Peyer's patch (tissue), 4 donors: Measurements from ENCODE around the gene F13A1. TPM values are rescaled to one million over a fixed set of nuclear protein-coding genes. Genes with fewer than 3 reads are reported as not detected.
"Not testable (repeated sequence)": the region's sequence is repeated elsewhere in the genome, so short reads cannot be mapped to it uniquely, and the experiment has no call there.

Experiments used
- DNase-seq, 3 donors: peaks; one replicate each; pipeline ENCODE4 v3.0.0-alpha.2; 2017 to 2019
- H3K27ac ChIP-seq, 4 donors: fragments of 200-600 bp; sonication (generic); one replicate each; pipeline ENCODE4 v1.5.1; 2016 to 2019
- H3K27me3 ChIP-seq, 2 donors: fragments of 200-600 bp; sonication (generic); one replicate each; pipeline ENCODE4 v1.5.1; 2019
- H3K36me3 ChIP-seq, 3 donors: fragments of 200-600 bp; sonication (generic); one replicate each; pipeline ENCODE4 v1.5.1; 2016 to 2019
- H3K4me1 ChIP-seq, 4 donors: fragments of 200-600 bp; sonication (generic); one replicate each; pipeline ENCODE4 v1.5.1; 2016 to 2019
- H3K4me3 ChIP-seq, 4 donors: fragments of 200-600 bp; sonication (generic); 1 replicate in 3 of 4; 2 replicates in 1 of 4; pipeline ENCODE4 v1.5.1; 2016 to 2019; ENCODE audit warnings: mild to moderate bottlenecking in 1 of 4
- H3K9me3 ChIP-seq, 4 donors: fragments of 200-600 bp; sonication (generic); one replicate each; pipeline ENCODE4 v1.5.1; 2016 to 2019; ENCODE audit warnings: mild to moderate bottlenecking in 1 of 4
- CTCF ChIP-seq, 6 experiments: fragments of 450-650 bp in 4 of 6; fragments of 200-600 bp in 2 of 6; sonication (generic) in 1 of 6; IDR thresholded peaks; one replicate each; pipeline ENCODE4 v1.5.1; 2017 to 2019; ENCODE audit warnings: antibody characterized with exemption in 6 of 6, mild to moderate bottlenecking in 3 of 6, moderate library complexity in 1 of 6
- POLR2A ChIP-seq, 2 donors: fragments of 450-650 bp; IDR thresholded peaks; one replicate each; pipeline ENCODE4 v1.5.1; 2017; ENCODE audit warnings: antibody characterized with exemption in 2 of 2, mild to moderate bottlenecking in 2 of 2, moderate library complexity in 2 of 2
- total RNA-seq, 4 donors: library from RNA; depleted of rRNA; stranded (reverse); fragments of >200 nt; gene quantifications; one replicate each; pipeline ENCODE4 v1.1.0, GENCODE V29; 2016

Gene F13A1
- total RNA-seq, 4 donors from 2014 or later = 13.0 to 29.7 (median 25.5) TPM

GRCh38 chr6:6305575-6305974 is 14.9 kb downstream of the F13A1 start:
- Histone ChIP-seq H3K27ac (no peak overlapping the region), H3K4me1 (no peaks in the 10 kb centered on the region), H3K9me3 (no peaks in the 10 kb centered on the region), H3K36me3 (no peaks in the 10 kb centered on the region), H3K4me3 (no peak overlapping the region), H3K27me3 (no peaks in the 10 kb centered on the region)
- TF ChIP-seq POLR2A (IDR thresholded peaks at IDR 0.05) (no peak), CTCF (IDR thresholded peaks at IDR 0.05) (no peak)
- DNase-seq = no peak

- H3K27ac ChIP-seq, DNase-seq, H3K9me3 ChIP-seq, H3K27me3 ChIP-seq, H3K4me1 ChIP-seq, H3K36me3 ChIP-seq, H3K4me3 ChIP-seq: not testable (repeated sequence)
These were observed 20.1 kb downstream of the F13A1 start for GRCh38 chr6:6300383-6300782.

- TF ChIP-seq POLR2A (IDR thresholded peaks at IDR 0.05) (no peak), CTCF (IDR thresholded peaks at IDR 0.05) (no peak)
- no peaks in the 10 kb centered on the region for H3K9me3 ChIP-seq
- no peak for DNase-seq
These were observed 27.1 kb downstream of the F13A1 start for GRCh38 chr6:6293317-6293716.

GRCh38 chr6:6287415-6287814 is 33.0 kb downstream of the F13A1 start:
- no peak for DNase-seq
- H3K27me3 ChIP-seq = no peaks in the 10 kb centered on the region
- H3K27ac ChIP-seq = no peak overlapping the region
- H3K36me3 ChIP-seq = no peaks in the 10 kb centered on the region
- TF ChIP-seq CTCF (IDR thresholded peaks at IDR 0.05) (no peak), POLR2A (IDR thresholded peaks at IDR 0.05) (no peak)
- H3K4me3 ChIP-seq = no peak overlapping the region
- no peaks in the 10 kb centered on the region for H3K4me1 ChIP-seq
- no peaks in the 10 kb centered on the region for H3K9me3 ChIP-seq

More at GRCh38 chr6:6293317-6293716, 27.1 kb downstream of the F13A1 start:
- H3K4me3 ChIP-seq = no peak overlapping the region
- no peaks in the 10 kb centered on the region for H3K4me1 ChIP-seq
- H3K27me3 ChIP-seq = no peaks in the 10 kb centered on the region
- no peak overlapping the region for H3K27ac ChIP-seq
- H3K36me3 ChIP-seq = no peaks in the 10 kb centered on the region

- no peak for DNase-seq
- Histone ChIP-seq H3K4me3 (no peak overlapping the region), H3K9me3 (no peaks in the 10 kb centered on the region), H3K36me3 (no peaks in the 10 kb centered on the region), H3K27ac (no peak overlapping the region), H3K4me1 (no peaks in the 10 kb centered on the region), H3K27me3 (no peaks in the 10 kb centered on the region)
- TF ChIP-seq POLR2A (IDR thresholded peaks at IDR 0.05) (no peak), CTCF (IDR thresholded peaks at IDR 0.05) (no peak)
These were observed 34.8 kb downstream of the F13A1 start for GRCh38 chr6:6285679-6286078.

GRCh38 chr6:6284221-6284966 is 36.1 kb downstream of the F13A1 start:
- no peaks in the 10 kb centered on the region for H3K36me3 ChIP-seq
- H3K27ac ChIP-seq = no peak overlapping the region
- DNase-seq = no peak
- no peak for TF ChIP-seq POLR2A (IDR thresholded peaks at IDR 0.05)
- H3K4me1 ChIP-seq = no peaks in the 10 kb centered on the region
- no peak overlapping the region for H3K4me3 ChIP-seq
- no peaks in the 10 kb centered on the region for H3K27me3 ChIP-seq
- H3K9me3 ChIP-seq = no peaks in the 10 kb centered on the region

- DNase-seq = no peak
These were observed 36.7 kb downstream of the F13A1 start for GRCh38 chr6:6283746-6284145.

More at GRCh38 chr6:6283746-6284145, 36.7 kb downstream of the F13A1 start:
- TF ChIP-seq CTCF (IDR thresholded peaks at IDR 0.05) (no peak), POLR2A (IDR thresholded peaks at IDR 0.05) (no peak)
- no peaks in the 10 kb centered on the region for H3K36me3 ChIP-seq
- H3K4me1 ChIP-seq = no peaks in the 10 kb centered on the region
- H3K9me3 ChIP-seq = no peaks in the 10 kb centered on the region
- H3K27me3 ChIP-seq = no peaks in the 10 kb centered on the region
- no peak overlapping the region for H3K4me3 ChIP-seq
- H3K27ac ChIP-seq = no peak overlapping the region
